HUES48 (cell line): ENCODE data around the gene GATA3.

Experiments used
- H3K27ac ChIP-seq: one replicate; pipeline ENCODE4 v1.7.0; 2013; ENCODE audit warnings: low read depth, low read length, inconsistent platforms
- H3K27me3 ChIP-seq: 2 replicates; pipeline ENCODE4 v1.6.1; 2013; ENCODE audit warnings: mild to moderate bottlenecking, low read length; ENCODE audit not compliant: control insufficient read depth, insufficient read depth
- H3K36me3 ChIP-seq: 2 replicates; pipeline ENCODE4 v1.6.1; 2013; ENCODE audit warnings: low read length; ENCODE audit not compliant: control insufficient read depth, insufficient read depth
- H3K4me1 ChIP-seq: 2 replicates; pipeline ENCODE4 v1.6.1; 2013; ENCODE audit warnings: mild to moderate bottlenecking, low read length; ENCODE audit not compliant: control insufficient read depth, insufficient read depth
- H3K4me3 ChIP-seq: 2 replicates; pipeline ENCODE4 v1.5.1; 2013; ENCODE audit warnings: mild to moderate bottlenecking, low read depth, low read length
- H3K9ac ChIP-seq: 2 replicates; pipeline ENCODE4 v1.6.1; 2013; ENCODE audit warnings: mild to moderate bottlenecking, low read depth, low read length, moderate library complexity
- H3K9me3 ChIP-seq: 2 replicates; pipeline ENCODE4 v1.6.1; 2013; ENCODE audit warnings: low read length; ENCODE audit not compliant: control insufficient read depth, insufficient read depth

The GATA3 gene

DNA sequence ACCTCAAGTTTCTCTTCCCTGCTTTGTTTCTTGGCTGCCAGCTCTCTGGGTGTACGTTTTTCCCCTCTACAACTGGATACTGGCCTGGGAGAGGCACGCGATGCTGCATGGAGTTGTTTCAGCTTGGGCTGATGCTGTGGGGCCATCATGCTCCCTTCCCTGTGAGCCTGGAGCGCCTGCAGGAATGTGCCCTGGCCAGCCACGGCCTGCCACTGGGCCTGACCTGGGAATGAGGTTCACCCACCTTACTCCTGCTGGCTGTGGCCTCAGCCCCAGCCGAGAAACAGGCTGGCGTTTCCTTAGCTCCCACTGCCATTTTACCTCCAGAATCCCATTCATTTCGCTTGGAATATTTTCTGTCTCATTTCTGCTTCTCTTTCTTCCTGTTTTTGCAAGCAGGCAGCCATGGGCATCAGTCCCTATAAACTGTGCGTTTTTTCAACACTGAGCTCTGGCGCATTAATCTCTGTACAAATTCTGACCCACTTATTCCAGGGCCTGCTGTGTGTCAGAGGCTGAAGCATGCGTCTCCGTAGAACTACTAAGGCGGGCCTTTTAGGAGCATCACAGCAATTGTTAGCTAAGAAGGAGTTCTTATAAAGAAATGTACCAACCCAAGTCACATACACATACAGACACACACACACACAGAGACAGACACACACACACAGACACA lies 57.9 kb downstream of the GATA3 start:
- Histone ChIP-seq H3K4me3 (no peak overlapping the region), H3K36me3 (no peaks in the 10 kb centered on the region), H3K27ac (no peak overlapping the region), H3K27me3 (no peaks in the 10 kb centered on the region), H3K9ac (no peak overlapping the region), H3K4me1 (no peaks in the 10 kb centered on the region), H3K9me3 (no peaks in the 10 kb centered on the region)

DNA sequence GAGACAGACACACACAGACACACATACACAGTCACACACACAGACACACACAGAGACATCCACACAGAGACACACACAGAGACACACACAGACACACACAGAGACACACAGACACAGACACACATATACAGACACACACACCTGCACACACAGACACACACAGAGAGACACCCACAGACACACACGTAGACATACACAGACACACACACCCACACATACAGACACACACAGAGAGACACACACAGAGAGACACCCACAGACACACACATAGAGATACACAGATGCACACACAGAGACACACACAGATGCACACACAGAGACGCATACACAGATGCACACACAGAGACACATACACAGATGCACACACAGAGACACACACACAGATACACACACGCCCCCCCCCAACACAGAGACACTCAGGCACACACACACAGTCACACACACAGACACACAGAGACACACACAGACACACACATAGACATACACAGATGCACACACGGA lies 58.5 kb downstream of the GATA3 start:
- no peak overlapping the region for H3K27ac ChIP-seq
- no peaks in the 10 kb centered on the region for H3K9me3 ChIP-seq
- H3K9ac ChIP-seq = no peak overlapping the region
- H3K27me3 ChIP-seq = no peaks in the 10 kb centered on the region
- no peak overlapping the region for H3K4me3 ChIP-seq
- no peaks in the 10 kb centered on the region for H3K4me1 ChIP-seq
- H3K36me3 ChIP-seq = no peaks in the 10 kb centered on the region

DNA sequence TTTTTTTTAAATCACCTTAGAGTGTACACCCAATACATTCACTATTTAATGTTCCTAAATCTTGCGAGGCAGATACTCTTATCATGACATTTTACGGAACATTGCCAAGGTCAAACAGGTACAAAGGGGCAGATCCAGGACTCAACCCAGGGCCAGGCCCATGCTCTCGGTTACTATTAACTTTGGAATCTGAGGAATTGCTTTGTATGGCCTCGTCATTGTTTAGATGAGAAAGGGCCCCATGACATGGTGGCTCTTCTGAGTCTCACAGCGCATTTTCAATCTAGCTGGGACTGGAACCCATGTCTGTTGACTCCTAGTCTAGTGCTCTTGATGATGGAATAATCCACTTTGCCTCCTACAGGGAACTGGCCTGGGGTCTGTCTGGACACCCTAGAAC lies 59.1 kb downstream of the GATA3 start:
- H3K9me3 ChIP-seq = no peaks in the 10 kb centered on the region
- no peak overlapping the region for H3K9ac ChIP-seq
- H3K36me3 ChIP-seq = no peaks in the 10 kb centered on the region
- H3K27ac ChIP-seq = no peak overlapping the region
- H3K4me3 ChIP-seq = no peak overlapping the region
- no peaks in the 10 kb centered on the region for H3K27me3 ChIP-seq
- no peaks in the 10 kb centered on the region for H3K4me1 ChIP-seq

GRCh38 chr10:8114741-8115617 lies 60.5 kb downstream of the GATA3 start:
- H3K9ac ChIP-seq = no peak overlapping the region
- no peak overlapping the region for H3K4me3 ChIP-seq
- H3K9me3 ChIP-seq = no peaks in the 10 kb centered on the region
- no peak overlapping the region for H3K27ac ChIP-seq
- H3K4me1 ChIP-seq = no peaks in the 10 kb centered on the region
- no peaks in the 10 kb centered on the region for H3K27me3 ChIP-seq
- H3K36me3 ChIP-seq = no peaks in the 10 kb centered on the region

GRCh38 chr10:8115618-8115980 lies 61.1 kb downstream of the GATA3 start:
- no peak overlapping the region for H3K4me3 ChIP-seq
- H3K27ac ChIP-seq = no peak overlapping the region
- no peaks in the 10 kb centered on the region for H3K27me3 ChIP-seq
- no peaks in the 10 kb centered on the region for H3K9me3 ChIP-seq
- no peak overlapping the region for H3K9ac ChIP-seq
- H3K4me1 ChIP-seq = no peaks in the 10 kb centered on the region
- no peaks in the 10 kb centered on the region for H3K36me3 ChIP-seq

DNA sequence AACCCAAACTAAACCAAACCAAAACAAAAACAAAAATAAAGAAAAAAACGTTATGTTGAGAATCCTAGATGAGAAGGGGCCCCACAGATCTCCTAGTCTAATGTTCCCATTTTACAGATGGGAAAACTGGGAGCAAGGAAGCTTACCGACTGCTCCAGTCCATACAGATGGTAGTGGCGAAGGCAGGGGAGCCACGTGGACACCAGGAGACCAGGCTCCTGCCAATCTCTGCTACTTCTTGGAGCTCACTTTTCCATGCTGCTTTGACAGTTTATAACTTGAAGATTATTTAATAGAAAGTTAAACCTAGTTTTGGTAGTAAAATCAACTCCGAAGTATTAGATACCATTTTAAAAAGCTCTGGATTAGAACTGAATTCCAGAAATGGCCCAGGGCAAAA lies 62.0 kb downstream of the GATA3 start:
- Histone ChIP-seq H3K4me1 (no peaks in the 10 kb centered on the region), H3K27me3 (no peaks in the 10 kb centered on the region), H3K36me3 (no peaks in the 10 kb centered on the region), H3K9me3 (no peaks in the 10 kb centered on the region), H3K4me3 (no peak overlapping the region), H3K9ac (no peak overlapping the region), H3K27ac (no peak overlapping the region)

DNA sequence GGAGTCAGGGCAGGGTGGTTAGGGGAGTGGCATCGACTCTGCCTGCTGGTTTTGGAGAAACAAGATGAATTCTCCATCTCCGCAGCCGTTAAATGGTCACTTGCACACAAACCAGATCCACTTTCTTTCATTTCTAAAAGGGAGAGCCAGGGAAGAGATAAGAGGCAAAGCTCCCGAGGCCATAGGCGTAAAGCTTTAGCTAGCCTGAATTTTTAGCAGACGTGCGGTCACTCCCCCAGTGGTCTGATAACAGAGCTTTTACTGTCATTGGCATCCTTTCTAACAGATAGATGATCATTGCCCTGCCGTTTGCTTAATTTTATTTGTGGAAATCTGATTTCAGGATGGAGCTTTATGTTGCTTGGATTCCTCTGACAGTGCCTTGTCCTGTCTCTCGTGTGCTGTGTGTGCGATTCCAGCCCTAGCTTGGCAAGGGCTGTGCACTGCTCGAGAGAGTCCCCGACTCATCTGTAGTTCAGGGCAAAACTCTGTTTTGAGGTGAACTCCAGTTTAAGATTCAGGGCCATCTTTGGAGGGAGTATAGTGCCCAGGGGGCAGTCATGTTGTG lies 62.5 kb downstream of the GATA3 start:
- H3K4me3 ChIP-seq = no peak overlapping the region
- H3K4me1 ChIP-seq = no peaks in the 10 kb centered on the region
- no peaks in the 10 kb centered on the region for H3K36me3 ChIP-seq
- H3K9ac ChIP-seq = no peak overlapping the region
- no peak overlapping the region for H3K27ac ChIP-seq
- H3K27me3 ChIP-seq = no peaks in the 10 kb centered on the region
- H3K9me3 ChIP-seq = no peaks in the 10 kb centered on the region

GRCh38 chr10:8121201-8121890 lies 66.9 kb downstream of the GATA3 start:
- Histone ChIP-seq H3K27me3 (no peaks in the 10 kb centered on the region), H3K4me3 (no peak overlapping the region), H3K27ac (no peak overlapping the region)

DNA sequence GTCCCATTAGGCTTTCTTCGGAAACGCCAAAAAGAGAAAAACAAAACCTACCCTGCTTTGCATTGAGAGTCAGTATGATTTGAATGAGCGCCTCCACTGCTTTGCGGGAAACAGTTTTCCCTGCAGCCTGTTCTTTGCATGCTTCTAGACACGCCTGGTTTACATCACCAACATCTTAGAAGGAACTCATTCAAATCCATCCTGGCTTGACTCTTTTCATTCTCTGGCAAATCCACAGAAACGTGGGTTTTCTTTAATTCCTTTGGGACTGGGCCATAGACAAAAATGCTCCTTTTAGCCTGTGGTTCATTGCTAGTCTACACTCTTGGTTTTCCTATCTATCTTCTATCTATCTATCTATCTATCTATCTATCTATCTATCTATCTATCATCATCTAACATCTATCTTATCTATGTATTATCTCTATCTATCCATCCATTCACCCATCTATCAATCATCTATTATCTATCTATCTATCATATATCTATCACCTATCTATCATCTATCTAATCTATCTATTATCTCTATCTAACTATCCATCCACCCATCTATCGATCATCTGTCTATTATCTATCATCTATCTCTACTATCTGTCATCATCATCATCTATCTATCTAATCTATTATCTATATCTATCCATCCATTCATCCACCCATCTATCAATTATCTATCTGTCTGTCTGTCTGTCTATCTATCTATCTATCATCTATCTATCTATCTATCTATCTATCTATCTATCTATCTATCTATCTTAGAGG lies 68.3 kb downstream of the GATA3 start:
- Histone ChIP-seq H3K9ac (no peak overlapping the region), H3K9me3 (no peaks in the 10 kb centered on the region), H3K4me3 (no peak overlapping the region), H3K27me3 (no peaks in the 10 kb centered on the region), H3K4me1 (no peaks in the 10 kb centered on the region), H3K36me3 (no peaks in the 10 kb centered on the region), H3K27ac (no peak overlapping the region)

More at GRCh38 chr10:8121201-8121890, 66.9 kb downstream of the GATA3 start:
- Histone ChIP-seq H3K9ac (no peak overlapping the region), H3K9me3 (no peaks in the 10 kb centered on the region), H3K4me1 (no peaks in the 10 kb centered on the region), H3K36me3 (no peaks in the 10 kb centered on the region)

DNA sequence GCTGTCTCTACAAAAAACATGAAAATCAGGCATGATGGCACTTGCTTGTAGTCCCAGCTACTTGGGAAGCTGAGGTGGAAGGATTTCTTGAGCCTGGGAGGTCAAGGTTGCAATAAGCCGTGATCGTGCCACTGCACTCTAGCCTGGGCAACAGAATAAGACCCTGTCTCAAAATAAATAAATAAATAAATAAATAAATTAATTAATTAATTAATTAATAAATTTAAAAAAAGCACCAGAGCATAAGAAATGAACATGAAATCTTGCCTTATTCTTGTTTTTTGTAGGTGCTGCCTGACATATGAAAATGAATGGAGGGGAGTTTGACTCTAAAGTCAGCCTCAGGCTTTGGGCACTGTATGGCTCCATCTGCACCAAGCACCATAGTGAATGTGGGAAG lies 69.9 kb downstream of the GATA3 start:
- H3K4me1 ChIP-seq = no peaks in the 10 kb centered on the region
- H3K9ac ChIP-seq = no peak overlapping the region

More for the DNA sequence above, 69.9 kb downstream of the GATA3 start:
- H3K27ac ChIP-seq = no peak overlapping the region
- no peak overlapping the region for H3K4me3 ChIP-seq
- no peaks in the 10 kb centered on the region for H3K9me3 ChIP-seq
- H3K36me3 ChIP-seq = no peaks in the 10 kb centered on the region
- no peaks in the 10 kb centered on the region for H3K27me3 ChIP-seq
